Activated CD4-positive, alpha-beta T cell treated with anti-CD3 and anti-CD28 coated beads, Interleukin-2, amount 10 ng/mL, durations not matched to agents 7 days and 5 days (primary cell): ENCODE data around the gene C5orf15. TPM values are rescaled to one million over a fixed set of nuclear protein-coding genes. Genes with fewer than 3 reads are reported as not detected.

ENCODE experiments used
- CTCF ChIA-PET: fragments of 350-600 bp; sonication (Branson Sonifier 250); formaldehyde crosslinking; loops from one replicate; lab custom pipeline; 2021; ENCODE audit warnings: antibody characterized with exemption; lab: Charles Lee
- POLR2A ChIA-PET: fragments of 350-600 bp; sonication (Branson Sonifier 250); formaldehyde crosslinking; loops from one replicate; lab custom pipeline; 2021; ENCODE audit warnings: antibody characterized with exemption; lab: Charles Lee
- DNase-seq: peaks from one replicate; pipeline ENCODE4 v3.0.0-alpha.2; 2020
- H3K27ac Mint-ChIP-seq: one replicate; pipeline ENCODE4 v1.8.0; 2021; ENCODE audit warnings: mild to moderate bottlenecking, moderate library complexity, mixed read lengths
- H3K27me3 Mint-ChIP-seq: one replicate; pipeline ENCODE4 v1.8.0; 2021; ENCODE audit warnings: mixed read lengths
- H3K36me3 Mint-ChIP-seq: one replicate; pipeline ENCODE4 v1.8.0; 2021; ENCODE audit warnings: low read depth, mixed read lengths
- H3K4me1 Mint-ChIP-seq: one replicate; pipeline ENCODE4 v1.8.0; 2021; ENCODE audit warnings: mixed read lengths
- H3K4me3 Mint-ChIP-seq: one replicate; pipeline ENCODE4 v1.8.0; 2021; ENCODE audit warnings: mild to moderate bottlenecking, moderate library complexity, mixed read lengths
- H3K9me3 Mint-ChIP-seq: one replicate; pipeline ENCODE4 v1.8.0; 2021; ENCODE audit warnings: mixed read lengths
- total RNA-seq, 2 experiments: library from RNA; stranded (reverse); gene quantifications; one replicate each; pipeline ENCODE4 v1.2.3, GENCODE V29; 2021

Gene C5orf15
- total RNA-seq, 2 experiments from 2014 or later = 21.9 to 32.7 TPM

DNA sequence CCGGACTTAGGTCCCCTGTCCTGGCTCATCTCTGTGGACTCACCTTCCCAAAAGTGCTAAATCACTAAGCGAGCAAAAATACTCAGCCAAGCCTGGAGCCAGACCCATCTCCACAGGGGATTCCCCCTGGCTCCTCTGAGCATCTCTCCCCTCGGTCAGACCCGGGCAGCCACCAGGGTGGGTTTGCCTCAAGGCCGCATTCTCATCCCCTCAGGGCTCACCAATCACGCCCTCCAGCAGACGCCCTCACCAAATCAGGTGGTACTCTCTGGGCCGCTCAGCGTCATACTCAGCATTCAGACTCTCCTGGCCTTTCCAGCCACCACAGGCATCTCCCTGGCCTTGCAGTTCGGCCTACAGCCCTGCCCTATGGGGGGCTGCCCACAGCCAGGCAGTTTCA lies 49.7 kb downstream of the C5orf15 start:
- Mint-ChIP-seq H3K27ac (no peak overlapping the region), H3K4me1 (no peaks in the 10 kb centered on the region), H3K9me3 (no peaks in the 10 kb centered on the region), H3K4me3 (no peak overlapping the region), H3K27me3 (no peaks in the 10 kb centered on the region), H3K36me3 (no peaks in the 10 kb centered on the region)
- ChIA-PET POLR2A (no interaction called here), CTCF (no interaction called here)
- DNase-seq = no peak

GRCh38 chr5:133918316-133918715 lies 50.1 kb downstream of the C5orf15 start:
- H3K27me3 Mint-ChIP-seq = no peaks in the 10 kb centered on the region
- H3K4me3 Mint-ChIP-seq = no peak overlapping the region
- no peaks in the 10 kb centered on the region for H3K9me3 Mint-ChIP-seq
- DNase-seq = no peak
- POLR2A ChIA-PET = no interaction called here
- no peaks in the 10 kb centered on the region for H3K36me3 Mint-ChIP-seq
- no peak overlapping the region for H3K27ac Mint-ChIP-seq
- no peaks in the 10 kb centered on the region for H3K4me1 Mint-ChIP-seq
- CTCF ChIA-PET = no interaction called here

- Mint-ChIP-seq H3K4me1 (no peaks in the 10 kb centered on the region), H3K9me3 (no peaks in the 10 kb centered on the region), H3K4me3 (no peak overlapping the region), H3K36me3 (no peaks in the 10 kb centered on the region), H3K27me3 (no peaks in the 10 kb centered on the region), H3K27ac (no peak overlapping the region)
- CTCF ChIA-PET = interaction anchor here (1.4 kb wide), 1 partner anchor 14 kb away, joined by 3 read pairs; no protein-coding TSS in a partner anchor
- no peak for DNase-seq
- POLR2A ChIA-PET = no interaction called here
Measured at GRCh38 chr5:133917785-133918184, 50.6 kb downstream of the C5orf15 start.

- ChIA-PET CTCF (interaction anchor here (1.4 kb wide), 1 partner anchor 15 kb away, joined by 3 read pairs; no protein-coding TSS in a partner anchor), POLR2A (no interaction called here)
Measured at GRCh38 chr5:133916914-133917313, 51.5 kb downstream of the C5orf15 start.

DNA sequence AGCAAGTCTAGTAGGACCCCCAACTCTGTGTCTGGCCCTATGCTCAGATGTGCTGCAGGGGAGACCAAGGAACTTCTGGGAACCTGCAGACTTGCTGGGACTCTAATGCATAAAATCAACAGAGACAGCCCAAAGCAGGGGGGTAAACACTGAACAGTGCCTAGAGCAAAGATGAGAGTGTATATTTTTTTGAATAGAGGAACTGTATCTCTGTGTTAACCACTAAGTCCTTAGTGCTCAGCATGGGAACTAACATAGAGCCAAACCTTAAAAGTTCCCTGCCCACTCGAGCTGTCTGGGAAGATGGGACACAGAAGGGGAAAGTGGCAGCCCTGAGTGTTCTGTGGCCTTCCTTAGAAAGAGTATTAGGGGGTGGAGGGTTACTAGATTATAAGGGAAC lies 51.9 kb downstream of the C5orf15 start:
- CTCF ChIA-PET = interaction anchor here (1.4 kb wide), 1 partner anchor 16 kb away, joined by 3 read pairs; no protein-coding TSS in a partner anchor
- DNase-seq = no peak
- no peaks in the 10 kb centered on the region for H3K4me1 Mint-ChIP-seq
- H3K9me3 Mint-ChIP-seq = no peaks in the 10 kb centered on the region
- H3K36me3 Mint-ChIP-seq = no peaks in the 10 kb centered on the region
- POLR2A ChIA-PET = no interaction called here
- no peaks in the 10 kb centered on the region for H3K27me3 Mint-ChIP-seq
- no peak overlapping the region for H3K27ac Mint-ChIP-seq
- H3K4me3 Mint-ChIP-seq = no peak overlapping the region

More at GRCh38 chr5:133916914-133917313, 51.5 kb downstream of the C5orf15 start:
- DNase-seq = no peak
- H3K4me3 Mint-ChIP-seq = no peak overlapping the region
- H3K27me3 Mint-ChIP-seq = no peaks in the 10 kb centered on the region
- no peaks in the 10 kb centered on the region for H3K4me1 Mint-ChIP-seq
- no peaks in the 10 kb centered on the region for H3K9me3 Mint-ChIP-seq
- no peaks in the 10 kb centered on the region for H3K36me3 Mint-ChIP-seq
- H3K27ac Mint-ChIP-seq = no peak overlapping the region

DNA sequence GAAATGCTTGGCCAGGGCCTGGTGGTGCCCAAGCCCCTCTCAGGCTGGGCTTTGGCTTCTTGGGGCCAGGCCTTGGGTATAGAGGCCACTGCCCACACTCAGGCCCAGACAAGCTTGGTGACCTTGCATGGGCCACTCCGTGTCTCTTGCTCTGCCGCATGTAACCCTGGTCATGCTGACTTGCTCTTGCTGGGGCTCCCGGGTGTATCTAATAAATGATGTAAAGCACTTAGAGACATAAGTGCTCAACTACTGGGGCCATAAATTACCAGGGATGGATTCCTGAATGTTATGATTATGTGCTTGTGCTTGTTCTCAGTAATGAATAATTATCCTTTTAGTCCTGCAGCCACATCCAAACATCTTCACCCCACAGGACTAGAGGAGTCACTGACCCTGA lies 54.0 kb downstream of the C5orf15 start:
- ChIA-PET POLR2A (no interaction called here), CTCF (interaction anchor here (1.3 kb wide), 1 partner anchor 125 kb away, joined by 3 read pairs; no protein-coding TSS in a partner anchor)
- no peak overlapping the region for H3K4me3 Mint-ChIP-seq
- H3K27me3 Mint-ChIP-seq = no peaks in the 10 kb centered on the region
- no peaks in the 10 kb centered on the region for H3K36me3 Mint-ChIP-seq
- no peaks in the 10 kb centered on the region for H3K4me1 Mint-ChIP-seq
- DNase-seq = no peak
- no peaks in the 10 kb centered on the region for H3K9me3 Mint-ChIP-seq
- no peak overlapping the region for H3K27ac Mint-ChIP-seq

- ChIA-PET CTCF (interaction anchor here (1.0 to 1.3 kb wide), 2 partner anchors 8 to 126 kb away, joined by 3 to 4 read pairs; no protein-coding TSS in a partner anchor), POLR2A (no interaction called here)
- no peak for DNase-seq
- H3K4me1 Mint-ChIP-seq = no peaks in the 10 kb centered on the region
- H3K27ac Mint-ChIP-seq = no peak overlapping the region
- no peak overlapping the region for H3K4me3 Mint-ChIP-seq
- no peaks in the 10 kb centered on the region for H3K36me3 Mint-ChIP-seq
- no peaks in the 10 kb centered on the region for H3K27me3 Mint-ChIP-seq
- no peaks in the 10 kb centered on the region for H3K9me3 Mint-ChIP-seq
Measured at GRCh38 chr5:133913413-133914155, 54.8 kb downstream of the C5orf15 start.

DNA sequence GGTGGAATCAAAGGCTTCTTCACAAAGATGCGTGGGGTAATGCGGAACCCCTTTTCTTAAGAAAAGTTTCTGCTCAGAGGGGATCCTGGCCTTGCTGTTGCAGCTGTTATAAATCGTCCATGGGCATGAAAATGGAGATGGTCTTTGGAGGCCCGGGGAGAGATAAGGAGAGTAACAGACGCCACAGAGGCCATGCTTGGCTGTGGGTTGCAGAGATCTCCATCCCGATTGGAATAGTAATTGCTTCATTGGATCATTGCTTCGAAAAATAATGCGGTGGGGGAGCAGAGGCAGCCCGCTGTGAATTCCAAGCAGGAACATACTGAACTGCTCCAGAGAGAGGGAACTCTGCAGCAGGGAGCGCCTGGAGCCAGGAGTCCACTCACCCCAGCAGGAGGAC lies 55.5 kb downstream of the C5orf15 start:
- Mint-ChIP-seq H3K27ac (no peak overlapping the region), H3K27me3 (no peaks in the 10 kb centered on the region), H3K9me3 (no peaks in the 10 kb centered on the region), H3K36me3 (no peaks in the 10 kb centered on the region), H3K4me1 (no peaks in the 10 kb centered on the region), H3K4me3 (no peak overlapping the region)
- DNase-seq = no peak
- POLR2A ChIA-PET = no interaction called here
- CTCF ChIA-PET = interaction anchor here (1.0 kb wide), 1 partner anchor 9 kb away, joined by 4 read pairs; no protein-coding TSS in a partner anchor

GRCh38 chr5:133910571-133910970 lies 57.9 kb downstream of the C5orf15 start:
- Mint-ChIP-seq H3K36me3 (no peaks in the 10 kb centered on the region), H3K4me1 (no peaks in the 10 kb centered on the region), H3K4me3 (no peak overlapping the region), H3K27ac (no peak overlapping the region), H3K9me3 (no peaks in the 10 kb centered on the region), H3K27me3 (no peaks in the 10 kb centered on the region)
- POLR2A ChIA-PET = no interaction called here
- no peak for DNase-seq
- CTCF ChIA-PET = no interaction called here

DNA sequence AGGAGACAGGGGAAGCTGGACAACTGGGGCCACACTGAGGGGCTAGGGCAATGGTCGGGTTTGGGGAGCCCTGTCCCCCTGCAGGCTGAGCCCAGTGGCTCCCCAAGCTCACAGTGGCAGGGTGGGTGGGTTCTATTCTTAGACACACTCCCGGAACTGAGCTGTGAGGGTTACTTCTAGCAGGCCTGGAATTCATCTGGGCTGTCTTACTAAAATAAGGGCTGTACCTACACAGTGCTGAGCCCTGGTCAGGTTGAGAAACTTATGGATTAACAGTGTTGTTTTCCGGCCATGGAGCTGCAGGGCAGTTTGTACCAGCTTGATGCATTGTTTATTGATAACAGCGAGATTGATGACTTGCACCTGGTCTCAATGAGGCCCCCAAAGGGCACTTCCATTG lies 58.8 kb downstream of the C5orf15 start:
- Mint-ChIP-seq H3K27me3 (no peaks in the 10 kb centered on the region), H3K27ac (no peak overlapping the region), H3K36me3 (no peaks in the 10 kb centered on the region), H3K9me3 (no peaks in the 10 kb centered on the region), H3K4me3 (no peak overlapping the region), H3K4me1 (no peaks in the 10 kb centered on the region)
- POLR2A ChIA-PET = no interaction called here
- CTCF ChIA-PET = no interaction called here
- DNase-seq = no peak

GRCh38 chr5:133907075-133907474 lies 61.4 kb downstream of the C5orf15 start:
- H3K27me3 Mint-ChIP-seq = no peaks in the 10 kb centered on the region
- DNase-seq = no peak
- CTCF ChIA-PET = no interaction called here
- no peak overlapping the region for H3K27ac Mint-ChIP-seq
- H3K4me1 Mint-ChIP-seq = no peaks in the 10 kb centered on the region
- no peaks in the 10 kb centered on the region for H3K9me3 Mint-ChIP-seq
- H3K36me3 Mint-ChIP-seq = no peaks in the 10 kb centered on the region
- POLR2A ChIA-PET = no interaction called here
- no peak overlapping the region for H3K4me3 Mint-ChIP-seq

DNA sequence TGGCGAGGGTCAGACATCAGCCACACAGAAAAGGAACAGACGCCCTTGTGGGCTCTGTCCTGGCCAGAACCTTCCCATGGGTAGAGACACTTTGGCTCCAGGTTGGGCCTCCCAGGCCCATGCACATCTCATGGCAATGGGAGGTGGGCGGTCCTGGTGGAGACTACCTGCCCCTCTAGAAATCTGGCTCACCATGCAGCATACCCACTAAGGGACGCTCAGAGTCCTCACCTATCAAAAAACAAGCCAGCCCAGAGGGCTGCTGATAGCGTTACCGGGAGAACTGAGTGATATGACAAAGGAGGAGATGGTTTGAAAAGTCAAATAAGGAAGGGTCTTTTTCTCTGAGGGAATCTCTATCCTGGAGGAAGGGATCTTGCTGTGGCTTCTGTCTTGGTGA lies 62.1 kb downstream of the C5orf15 start:
- H3K4me1 Mint-ChIP-seq = no peaks in the 10 kb centered on the region
- H3K36me3 Mint-ChIP-seq = no peaks in the 10 kb centered on the region
- H3K9me3 Mint-ChIP-seq = no peaks in the 10 kb centered on the region
- no peak overlapping the region for H3K4me3 Mint-ChIP-seq
- H3K27ac Mint-ChIP-seq = no peak overlapping the region
- ChIA-PET CTCF (interaction anchor here (1.0 kb wide), 1 partner anchor 38 kb away, joined by 3 read pairs; no protein-coding TSS in a partner anchor), POLR2A (no interaction called here)
- no peak for DNase-seq
- no peaks in the 10 kb centered on the region for H3K27me3 Mint-ChIP-seq
